Liver (tissue), 3 donors: ENCODE measurements around the gene DLGAP5.

Experiments
- EGR1 ChIP-seq, 2 donors: IDR thresholded peaks; 2 replicates each; pipeline ENCODE4 v1.6.1; 2016 to 2018; ENCODE audit warnings: antibody characterized with exemption in 2 of 2, low read depth in 2 of 2
- FOXA1 ChIP-seq: IDR thresholded peaks from 2 replicates; pipeline ENCODE4 v1.6.1; 2016; ENCODE audit warnings: antibody characterized with exemption
- GABPA ChIP-seq, 2 donors: IDR thresholded peaks in 1 of 2; conservative IDR thresholded peaks in 1 of 2; 2 replicates each; pipeline ENCODE4 v1.6.1; 2016; ENCODE audit warnings: antibody characterized with exemption in 2 of 2, mild to moderate bottlenecking in 1 of 2, moderate library complexity in 1 of 2
- JUND ChIP-seq, 2 donors: IDR thresholded peaks; 2 replicates each; pipeline ENCODE4 v1.6.1; 2016; ENCODE audit warnings: antibody characterized with exemption in 2 of 2
- RAD21 ChIP-seq, 2 donors: IDR thresholded peaks; 2 replicates each; pipeline ENCODE4 v1.6.1; 2016; ENCODE audit warnings: antibody characterized with exemption in 2 of 2, mild to moderate bottlenecking in 2 of 2
- RXRA ChIP-seq, 2 donors: IDR thresholded peaks; 2 replicates each; pipeline ENCODE4 v1.6.1; 2017 to 2018; ENCODE audit warnings: antibody characterized with exemption in 2 of 2, mild to moderate bottlenecking in 1 of 2
- SP1 ChIP-seq: IDR thresholded peaks from 2 replicates; pipeline ENCODE4 v1.6.1; 2018; ENCODE audit warnings: antibody characterized with exemption, mild to moderate bottlenecking
- TAF1 ChIP-seq: conservative IDR thresholded peaks from 2 replicates; pipeline ENCODE4 v1.6.1; 2016; ENCODE audit warnings: antibody characterized with exemption, mild to moderate bottlenecking
- YY1 ChIP-seq: IDR thresholded peaks from 2 replicates; pipeline ENCODE4 v1.6.1; 2016; ENCODE audit warnings: antibody characterized with exemption, mild to moderate bottlenecking
- TF ChIP-seq, protein P1 (sequence below): fragments of 150-350 bp; IDR thresholded peaks from 2 replicates; pipeline ENCODE4 v1.5.1; 2017; ENCODE audit warnings: improper control_type of control experiment, low read depth, low read length; ENCODE audit not compliant: missing input control
- TF ChIP-seq, protein P2 (sequence below): IDR thresholded peaks from 2 replicates; pipeline ENCODE4 v1.6.1; 2016; ENCODE audit warnings: antibody characterized with exemption
- TF ChIP-seq, protein P3 (sequence below): IDR thresholded peaks from 2 replicates; pipeline ENCODE4 v1.6.1; 2016; ENCODE audit warnings: antibody characterized with exemption, mild to moderate bottlenecking
- TF ChIP-seq, protein P4 (sequence below): IDR thresholded peaks from 2 replicates; pipeline ENCODE4 v1.6.1; 2016; ENCODE audit warnings: antibody characterized with exemption
- TF ChIP-seq, protein P5 (sequence below): IDR thresholded peaks from 2 replicates; pipeline ENCODE4 v1.6.1; 2016; ENCODE audit warnings: antibody characterized with exemption
- donor health status: healthy.
- donor health status: healthy.

DNA sequence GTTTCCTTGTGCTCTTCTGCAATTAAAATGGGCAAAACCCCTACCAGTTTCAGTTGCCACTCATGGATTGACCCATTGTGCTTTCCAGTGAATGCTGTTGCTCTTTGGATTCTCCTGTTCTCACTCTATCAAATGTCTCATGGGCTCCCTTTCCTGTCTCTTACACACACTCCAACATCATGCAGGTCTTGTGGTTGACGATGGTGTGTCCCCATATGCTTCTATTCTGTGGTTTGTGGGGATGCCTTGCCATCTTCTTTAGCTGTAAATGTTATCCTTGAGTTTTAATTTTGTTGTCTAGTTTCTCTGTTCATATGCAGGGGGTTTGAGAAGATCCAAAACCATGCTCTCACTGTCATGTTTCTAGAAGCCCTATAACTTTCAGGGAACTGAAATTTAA lies 47.9 kb upstream of the DLGAP5 start:
- TF ChIP-seq, protein P1, sequence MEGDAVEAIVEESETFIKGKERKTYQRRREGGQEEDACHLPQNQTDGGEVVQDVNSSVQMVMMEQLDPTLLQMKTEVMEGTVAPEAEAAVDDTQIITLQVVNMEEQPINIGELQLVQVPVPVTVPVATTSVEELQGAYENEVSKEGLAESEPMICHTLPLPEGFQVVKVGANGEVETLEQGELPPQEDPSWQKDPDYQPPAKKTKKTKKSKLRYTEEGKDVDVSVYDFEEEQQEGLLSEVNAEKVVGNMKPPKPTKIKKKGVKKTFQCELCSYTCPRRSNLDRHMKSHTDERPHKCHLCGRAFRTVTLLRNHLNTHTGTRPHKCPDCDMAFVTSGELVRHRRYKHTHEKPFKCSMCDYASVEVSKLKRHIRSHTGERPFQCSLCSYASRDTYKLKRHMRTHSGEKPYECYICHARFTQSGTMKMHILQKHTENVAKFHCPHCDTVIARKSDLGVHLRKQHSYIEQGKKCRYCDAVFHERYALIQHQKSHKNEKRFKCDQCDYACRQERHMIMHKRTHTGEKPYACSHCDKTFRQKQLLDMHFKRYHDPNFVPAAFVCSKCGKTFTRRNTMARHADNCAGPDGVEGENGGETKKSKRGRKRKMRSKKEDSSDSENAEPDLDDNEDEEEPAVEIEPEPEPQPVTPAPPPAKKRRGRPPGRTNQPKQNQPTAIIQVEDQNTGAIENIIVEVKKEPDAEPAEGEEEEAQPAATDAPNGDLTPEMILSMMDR = no peak
- TF ChIP-seq RXRA (IDR thresholded peaks at IDR 0.05) = no peak
- TF ChIP-seq RAD21 (IDR thresholded peaks at IDR 0.05) = no peak
- TF ChIP-seq GABPA (IDR thresholded peaks at IDR 0.05 in 1 of 2, conservative IDR thresholded peaks at IDR 0.05 in 1 of 2) = no peak
- no peak for TF ChIP-seq TAF1
- no peak for TF ChIP-seq FOXA1
- no peak for TF ChIP-seq SP1
- TF ChIP-seq EGR1 (IDR thresholded peaks at IDR 0.05; ENCODE audit: low read depth in 2 of 2) = no peak
- TF ChIP-seq, protein P2, sequence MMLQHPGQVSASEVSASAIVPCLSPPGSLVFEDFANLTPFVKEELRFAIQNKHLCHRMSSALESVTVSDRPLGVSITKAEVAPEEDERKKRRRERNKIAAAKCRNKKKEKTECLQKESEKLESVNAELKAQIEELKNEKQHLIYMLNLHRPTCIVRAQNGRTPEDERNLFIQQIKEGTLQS = no peak
- TF ChIP-seq, protein P3, sequence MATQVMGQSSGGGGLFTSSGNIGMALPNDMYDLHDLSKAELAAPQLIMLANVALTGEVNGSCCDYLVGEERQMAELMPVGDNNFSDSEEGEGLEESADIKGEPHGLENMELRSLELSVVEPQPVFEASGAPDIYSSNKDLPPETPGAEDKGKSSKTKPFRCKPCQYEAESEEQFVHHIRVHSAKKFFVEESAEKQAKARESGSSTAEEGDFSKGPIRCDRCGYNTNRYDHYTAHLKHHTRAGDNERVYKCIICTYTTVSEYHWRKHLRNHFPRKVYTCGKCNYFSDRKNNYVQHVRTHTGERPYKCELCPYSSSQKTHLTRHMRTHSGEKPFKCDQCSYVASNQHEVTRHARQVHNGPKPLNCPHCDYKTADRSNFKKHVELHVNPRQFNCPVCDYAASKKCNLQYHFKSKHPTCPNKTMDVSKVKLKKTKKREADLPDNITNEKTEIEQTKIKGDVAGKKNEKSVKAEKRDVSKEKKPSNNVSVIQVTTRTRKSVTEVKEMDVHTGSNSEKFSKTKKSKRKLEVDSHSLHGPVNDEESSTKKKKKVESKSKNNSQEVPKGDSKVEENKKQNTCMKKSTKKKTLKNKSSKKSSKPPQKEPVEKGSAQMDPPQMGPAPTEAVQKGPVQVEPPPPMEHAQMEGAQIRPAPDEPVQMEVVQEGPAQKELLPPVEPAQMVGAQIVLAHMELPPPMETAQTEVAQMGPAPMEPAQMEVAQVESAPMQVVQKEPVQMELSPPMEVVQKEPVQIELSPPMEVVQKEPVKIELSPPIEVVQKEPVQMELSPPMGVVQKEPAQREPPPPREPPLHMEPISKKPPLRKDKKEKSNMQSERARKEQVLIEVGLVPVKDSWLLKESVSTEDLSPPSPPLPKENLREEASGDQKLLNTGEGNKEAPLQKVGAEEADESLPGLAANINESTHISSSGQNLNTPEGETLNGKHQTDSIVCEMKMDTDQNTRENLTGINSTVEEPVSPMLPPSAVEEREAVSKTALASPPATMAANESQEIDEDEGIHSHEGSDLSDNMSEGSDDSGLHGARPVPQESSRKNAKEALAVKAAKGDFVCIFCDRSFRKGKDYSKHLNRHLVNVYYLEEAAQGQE = no peak
- TF ChIP-seq YY1 = no peak
- no peak for TF ChIP-seq JUND (IDR thresholded peaks at IDR 0.05)
- TF ChIP-seq, protein P4, sequence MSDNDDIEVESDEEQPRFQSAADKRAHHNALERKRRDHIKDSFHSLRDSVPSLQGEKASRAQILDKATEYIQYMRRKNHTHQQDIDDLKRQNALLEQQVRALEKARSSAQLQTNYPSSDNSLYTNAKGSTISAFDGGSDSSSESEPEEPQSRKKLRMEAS = no peak
- TF ChIP-seq, protein P5, sequence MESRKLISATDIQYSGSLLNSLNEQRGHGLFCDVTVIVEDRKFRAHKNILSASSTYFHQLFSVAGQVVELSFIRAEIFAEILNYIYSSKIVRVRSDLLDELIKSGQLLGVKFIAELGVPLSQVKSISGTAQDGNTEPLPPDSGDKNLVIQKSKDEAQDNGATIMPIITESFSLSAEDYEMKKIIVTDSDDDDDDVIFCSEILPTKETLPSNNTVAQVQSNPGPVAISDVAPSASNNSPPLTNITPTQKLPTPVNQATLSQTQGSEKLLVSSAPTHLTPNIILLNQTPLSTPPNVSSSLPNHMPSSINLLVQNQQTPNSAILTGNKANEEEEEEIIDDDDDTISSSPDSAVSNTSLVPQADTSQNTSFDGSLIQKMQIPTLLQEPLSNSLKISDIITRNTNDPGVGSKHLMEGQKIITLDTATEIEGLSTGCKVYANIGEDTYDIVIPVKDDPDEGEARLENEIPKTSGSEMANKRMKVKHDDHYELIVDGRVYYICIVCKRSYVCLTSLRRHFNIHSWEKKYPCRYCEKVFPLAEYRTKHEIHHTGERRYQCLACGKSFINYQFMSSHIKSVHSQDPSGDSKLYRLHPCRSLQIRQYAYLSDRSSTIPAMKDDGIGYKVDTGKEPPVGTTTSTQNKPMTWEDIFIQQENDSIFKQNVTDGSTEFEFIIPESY = no peak
